Right lobe of liver (tissue), 6 donors: Measurements from ENCODE around the gene AK5. TPM values are rescaled to one million over a fixed set of nuclear protein-coding genes. Genes with fewer than 3 reads are reported as not detected.

ENCODE experiments used
- ATAC-seq, 4 donors: fragments of 200-7000 bp; cut with Tn5 transposase; one replicate each; pipeline ENCODE4 v1.9.1; 2020; ENCODE audit warnings: mild to moderate bottlenecking in 4 of 4, moderate library complexity in 4 of 4
- DNase-seq, 3 donors: peaks; one replicate each; pipeline ENCODE4 v3.0.0-alpha.2; 2020
- H3K27ac ChIP-seq, 3 donors: fragments of 200-600 bp; one replicate each; pipeline ENCODE4 v1.8.0; 2022
- H3K27me3 ChIP-seq, 2 donors: fragments of 200-600 bp; one replicate each; pipeline ENCODE4 v1.8.0; 2022
- H3K36me3 ChIP-seq, 4 donors: fragments of 200-600 bp; sonication (generic) in 1 of 4; one replicate each; pipeline versions ENCODE4 v1.5.1 to v1.8.0; 2017 to 2022; ENCODE audit warnings: control low read depth in 1 of 4
- H3K4me1 ChIP-seq, 4 donors: fragments of 200-600 bp; sonication (generic) in 1 of 4; one replicate each; pipeline versions ENCODE4 v1.5.1 to v1.8.0; 2017 to 2022; ENCODE audit warnings: control low read depth in 1 of 4
- H3K4me3 ChIP-seq, 3 donors: fragments of 200-600 bp; one replicate each; pipeline ENCODE4 v1.8.0; 2022
- H3K9me3 ChIP-seq, 4 donors: fragments of 200-600 bp; sonication (generic) in 1 of 4; one replicate each; pipeline versions ENCODE4 v1.5.1 to v1.8.0; 2017 to 2022; ENCODE audit warnings: control low read depth in 1 of 4
- POLR2A ChIP-seq: fragments of 450-650 bp; IDR thresholded peaks from one replicate; pipeline ENCODE4 v1.6.1; 2017; ENCODE audit warnings: antibody characterized with exemption, mild to moderate bottlenecking
- WGBS: methylation state at CpG from one replicate; pipeline ENCODE4 v1.1.6; 2018; ENCODE audit warnings: low coverage, low lambda C conversion rate; ENCODE audit not compliant: insufficient coverage; ENCODE audit errors: missing lambda C conversion rate; 5-methylcytosine and 5-hydroxymethylcytosine counted together
- intact Hi-C, 2 donors: fragments of 100-400 bp; cut with DNase I; formaldehyde crosslinking; loops; one replicate each; pipeline versions ENCODE4 v1.11.2 to v1.14.1; 2022
- total RNA-seq, 6 experiments: library from RNA; depleted of rRNA in 2 of 6; stranded (reverse); fragments of >200 nt in 2 of 6; fragmentation: NEBNext Ultra II Directional in 3 of 6; extraction: Animal tissue kit (Norgen Biotek cat#: 25700) in 3 of 6; gene quantifications; one replicate each; pipeline versions ENCODE4 v1.1.0 to v1.2.4, GENCODE V29; 2016 to 2023
- TF ChIP-seq, protein P1 (sequence below), 4 donors: fragments of 200-600 bp in 3 of 4; fragments of 450-650 bp in 1 of 4; IDR thresholded peaks; one replicate each; pipeline versions ENCODE4 v1.5.1 to v1.8.0; 2016 to 2022; ENCODE audit warnings: antibody characterized with exemption in 4 of 4, mild to moderate bottlenecking in 2 of 4
- donor health status: DM: no; HTN: yes; CAD: no.
- donor health status: DM: no; HTN: no; CAD: no.
- donor health status: DM: no; HTN: no; CAD: no.
- donor health status: DM: no; HTN: yes; CAD: no.
- donor health status: DM: no; HTN: yes; CAD: no.

AK5 gene
- total RNA-seq, 6 experiments from 2014 or later, result 0.47 to 0.53 TPM; not detected in 4

DNA sequence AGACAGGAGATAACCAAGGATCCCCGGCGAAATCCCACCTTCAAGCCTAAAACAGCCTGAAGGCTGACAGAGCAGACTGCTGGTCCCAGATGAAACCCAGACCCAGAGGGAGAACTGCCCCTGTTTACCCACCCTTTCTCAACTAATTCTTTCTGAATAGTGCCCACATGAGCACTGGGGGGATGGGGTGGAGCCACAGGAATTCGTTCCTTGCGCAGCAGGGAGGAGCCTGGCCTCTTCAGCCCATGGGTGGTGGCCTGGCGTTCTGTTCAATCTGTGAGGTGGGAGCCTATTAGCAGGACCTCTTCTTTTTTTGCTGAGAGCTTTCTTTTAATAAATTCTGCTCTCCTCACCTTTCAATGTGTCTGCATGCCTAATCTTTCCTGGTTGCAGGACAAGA, 6.6 kb upstream of the AK5 start:
- Histone ChIP-seq H3K4me3 (no peak overlapping the region), H3K4me1 (no peaks in the 10 kb centered on the region), H3K36me3 (no peaks in the 10 kb centered on the region), H3K27ac (no peak overlapping the region), H3K27me3 (no peaks in the 10 kb centered on the region), H3K9me3 (no peaks in the 10 kb centered on the region)
- ATAC-seq (no peak), DNase-seq (no peak)
- 67% methylated on average over 4 of the region's 5 CpGs for WGBS
- TF ChIP-seq POLR2A, result no peak
- TF ChIP-seq, protein P1, sequence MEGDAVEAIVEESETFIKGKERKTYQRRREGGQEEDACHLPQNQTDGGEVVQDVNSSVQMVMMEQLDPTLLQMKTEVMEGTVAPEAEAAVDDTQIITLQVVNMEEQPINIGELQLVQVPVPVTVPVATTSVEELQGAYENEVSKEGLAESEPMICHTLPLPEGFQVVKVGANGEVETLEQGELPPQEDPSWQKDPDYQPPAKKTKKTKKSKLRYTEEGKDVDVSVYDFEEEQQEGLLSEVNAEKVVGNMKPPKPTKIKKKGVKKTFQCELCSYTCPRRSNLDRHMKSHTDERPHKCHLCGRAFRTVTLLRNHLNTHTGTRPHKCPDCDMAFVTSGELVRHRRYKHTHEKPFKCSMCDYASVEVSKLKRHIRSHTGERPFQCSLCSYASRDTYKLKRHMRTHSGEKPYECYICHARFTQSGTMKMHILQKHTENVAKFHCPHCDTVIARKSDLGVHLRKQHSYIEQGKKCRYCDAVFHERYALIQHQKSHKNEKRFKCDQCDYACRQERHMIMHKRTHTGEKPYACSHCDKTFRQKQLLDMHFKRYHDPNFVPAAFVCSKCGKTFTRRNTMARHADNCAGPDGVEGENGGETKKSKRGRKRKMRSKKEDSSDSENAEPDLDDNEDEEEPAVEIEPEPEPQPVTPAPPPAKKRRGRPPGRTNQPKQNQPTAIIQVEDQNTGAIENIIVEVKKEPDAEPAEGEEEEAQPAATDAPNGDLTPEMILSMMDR (IDR thresholded peaks at IDR 0.05), result no peak
- intact Hi-C loops, result no loop called here

DNA sequence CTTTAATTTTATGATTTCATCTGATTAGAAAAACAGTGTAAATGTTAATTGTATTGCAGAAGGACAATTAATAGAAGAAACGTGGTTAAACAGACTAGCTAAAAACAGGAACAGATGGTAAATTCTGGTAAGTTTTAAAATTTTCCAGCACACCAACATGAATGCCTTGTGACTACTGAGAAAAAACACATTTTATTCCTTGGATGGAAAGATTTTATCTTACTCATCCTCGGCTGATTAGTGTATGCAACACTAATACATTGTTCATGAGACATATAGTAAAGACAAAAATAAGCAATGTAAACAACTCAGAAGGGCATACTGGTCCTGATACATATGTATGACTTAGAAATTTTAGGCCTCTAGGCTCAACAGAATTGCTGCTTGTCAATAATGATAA, 4.9 kb upstream of the AK5 start:
- WGBS, result 24% methylated on average over 2 of the region's 2 CpGs
- Histone ChIP-seq H3K36me3 (no peaks in the 10 kb centered on the region), H3K27ac (no peak overlapping the region), H3K4me3 (no peak overlapping the region), H3K4me1 (peaks cover 0 to 4% (median 0%) of the 10 kb centered on the region in 4 donors), H3K9me3 (no peaks in the 10 kb centered on the region), H3K27me3 (peaks cover 0 to 3% of the 10 kb centered on the region in 2 donors)
- DNase-seq (no peak), ATAC-seq (no peak)
- intact Hi-C loops, result no loop called here
- TF ChIP-seq, protein P1 (IDR thresholded peaks at IDR 0.05), result no peak
- no peak for TF ChIP-seq POLR2A

DNA sequence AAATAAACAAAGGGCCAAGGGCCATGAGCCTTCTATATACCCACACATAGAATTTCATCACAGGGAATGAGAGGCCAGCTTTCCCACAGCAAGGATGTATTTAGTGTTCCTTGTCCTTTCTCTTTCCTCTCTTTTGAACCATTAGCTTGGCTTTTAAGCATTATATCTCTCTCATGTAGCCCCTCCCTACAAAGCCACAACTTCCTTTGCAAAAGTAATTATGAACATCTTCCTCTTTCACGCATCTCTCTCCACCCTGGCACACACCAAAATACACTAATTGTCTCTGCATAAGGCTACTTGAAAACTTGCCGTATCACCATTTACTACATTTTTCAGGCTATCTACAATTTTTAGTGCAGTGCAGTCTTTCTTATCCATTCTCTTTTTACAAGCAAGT, 1.9 kb upstream of the AK5 start:
- WGBS, result 44% methylated on average over 2 of the region's 2 CpGs
- ATAC-seq, result no peak
- Histone ChIP-seq H3K36me3 (no peaks in the 10 kb centered on the region), H3K9me3 (no peaks in the 10 kb centered on the region), H3K27ac (no peak overlapping the region), H3K4me3 (no peak overlapping the region), H3K4me1 (peaks cover 0 to 13% (median 2%) of the 10 kb centered on the region in 4 donors), H3K27me3 (peaks cover 0 to 17% of the 10 kb centered on the region in 2 donors)
- intact Hi-C loops, result no loop called here
- DNase-seq, result no peak
- TF ChIP-seq, protein P1 (IDR thresholded peaks at IDR 0.05), result no peak
- TF ChIP-seq POLR2A, result no peak

DNA sequence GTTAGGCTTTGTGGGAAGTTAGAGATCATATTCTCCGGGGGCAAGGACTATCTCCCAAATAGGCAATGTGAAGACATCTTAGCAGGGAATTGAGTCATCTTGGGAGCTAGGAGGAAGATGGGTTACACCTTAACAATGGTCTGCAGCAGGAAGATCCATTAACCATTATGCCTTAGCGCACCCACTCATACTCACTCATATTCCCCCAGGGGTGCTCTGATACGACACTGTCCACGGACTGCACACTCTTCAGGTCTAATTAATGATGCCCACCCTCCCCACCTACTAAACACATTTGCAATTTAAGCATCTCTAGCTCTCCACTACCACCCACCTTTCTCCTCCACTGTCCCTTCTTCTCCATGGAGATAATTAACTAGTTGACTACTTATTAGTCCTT, 857 bp upstream of the AK5 start:
- intact Hi-C loops, result no loop called here
- 100% methylated on average over 1 of the region's 4 CpGs for WGBS
- DNase-seq (no peak), ATAC-seq (no peak)
- H3K36me3 ChIP-seq, result no peaks in the 10 kb centered on the region
- no peak overlapping the region for H3K4me3 ChIP-seq
- H3K27ac ChIP-seq, result no peak overlapping the region
- TF ChIP-seq, protein P1 (IDR thresholded peaks at IDR 0.05), result no peak
- no peak for TF ChIP-seq POLR2A
- H3K4me1 ChIP-seq, result peaks cover 0 to 13% (median 2%) of the 10 kb centered on the region in 4 donors
- no peaks in the 10 kb centered on the region for H3K9me3 ChIP-seq
- H3K27me3 ChIP-seq, result peaks cover 0 to 17% of the 10 kb centered on the region in 2 donors
